Ramos (cell line): ENCODE results near the gene NRIP3.

Source experiments
- in situ Hi-C: fragments of 300-500 bp; cut with MboI; formaldehyde crosslinking; loops from one replicate; pipeline ENCODE4 v1.14.3; 2022; ENCODE audit warnings: low sequenced_read_pairs; ENCODE audit not compliant: unreplicated experiment

NRIP3 gene

DNA sequence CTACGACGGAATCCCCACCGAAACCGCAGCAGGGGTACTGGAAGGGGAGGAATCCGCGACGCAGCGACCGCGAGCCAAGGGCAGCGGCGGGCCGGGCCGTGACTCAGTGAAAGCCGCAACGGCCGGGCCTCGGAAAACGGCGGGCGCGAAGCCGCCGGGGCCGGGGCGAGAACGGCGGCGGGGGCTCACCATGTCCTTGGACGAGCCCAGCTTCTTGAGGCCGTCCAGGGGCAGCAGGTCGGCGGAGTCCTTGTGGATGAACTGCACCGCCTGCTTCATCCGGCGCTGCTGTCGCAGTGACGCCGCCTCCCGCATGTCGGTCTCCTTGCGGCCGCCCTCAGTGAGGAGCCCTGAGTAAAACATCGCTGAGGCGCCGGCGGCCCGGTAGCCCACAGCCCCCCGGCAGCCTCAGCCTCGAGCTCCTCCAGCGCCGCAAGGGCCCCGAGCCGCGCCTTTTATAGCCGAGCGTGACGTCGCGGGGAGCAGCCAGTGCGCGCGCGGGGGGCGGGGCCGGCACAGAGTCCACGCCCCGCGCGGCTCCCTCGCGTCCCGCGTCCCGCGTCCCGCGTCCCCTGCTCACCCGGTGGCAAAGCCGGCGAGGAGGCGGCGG is at the start of gene NRIP3:
TSS of gene NRIP3 (minus strand) at position 429 of the 610 bp plus-strand sequence. CDS start at position 363, 66 bp downstream.
- in situ Hi-C loops = no loop called here

DNA sequence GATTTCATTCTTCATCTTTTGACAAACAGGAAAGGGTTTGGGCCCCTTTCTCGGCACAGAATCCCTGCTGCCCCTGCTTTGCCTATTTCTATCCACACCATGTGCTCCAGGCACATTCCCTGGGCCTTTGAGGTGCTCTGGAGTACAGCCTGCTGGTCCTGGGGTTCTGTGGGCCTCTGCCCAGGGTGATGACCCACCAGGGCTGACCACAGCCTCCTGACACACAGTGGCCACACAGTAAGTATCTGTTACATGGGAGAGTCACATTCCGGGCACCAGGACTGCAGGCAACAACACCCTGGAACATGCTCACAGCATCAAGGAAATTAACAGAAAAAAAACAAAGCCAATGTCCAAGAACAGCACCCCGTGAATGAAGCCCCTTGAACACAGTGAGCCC is 48.5 kb upstream of the NRIP3 start:
- in situ Hi-C loops = no loop called here

GRCh38 chr11:9049959-9050358 is 46.2 kb upstream of the NRIP3 start:
- in situ Hi-C loops = no loop called here

DNA sequence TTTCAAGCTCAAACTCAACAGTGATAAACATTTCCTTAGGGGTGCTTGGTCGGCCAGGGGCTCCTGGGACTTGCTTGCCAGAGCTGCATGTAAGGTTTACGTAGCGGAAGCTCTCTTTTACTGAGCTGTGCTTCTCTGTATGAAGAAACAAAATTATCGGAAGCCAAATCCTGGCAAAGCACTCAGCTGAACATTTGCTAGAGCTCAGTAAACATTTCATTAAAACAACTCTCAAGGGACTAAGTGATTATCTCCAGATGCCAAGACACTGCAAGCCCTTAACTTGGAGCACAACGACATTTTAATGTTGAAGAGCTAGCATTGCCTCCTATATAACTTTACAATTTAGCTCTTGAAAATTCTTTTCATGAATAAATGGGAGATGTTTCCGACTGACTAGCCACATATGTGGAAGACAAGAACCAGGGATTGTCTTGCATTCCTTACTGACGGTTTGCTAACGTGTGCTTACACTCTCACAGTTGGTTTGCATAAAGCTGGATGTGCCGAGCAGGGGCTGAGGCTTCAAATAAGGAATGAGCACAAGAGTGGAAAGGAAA is 44.2 kb upstream of the NRIP3 start:
- in situ Hi-C loops = no loop called here

GRCh38 chr11:9046481-9046880 is 42.7 kb upstream of the NRIP3 start:
- in situ Hi-C loops = no loop called here

GRCh38 chr11:9042488-9042887 is 38.7 kb upstream of the NRIP3 start:
- in situ Hi-C loops = no loop called here

GRCh38 chr11:9041747-9042146 is 37.9 kb upstream of the NRIP3 start:
- in situ Hi-C loops = no loop called here

- in situ Hi-C loops = no loop called here
Observed at GRCh38 chr11:9040410-9040809, 36.6 kb upstream of the NRIP3 start.

GRCh38 chr11:9039863-9040262 is 36.1 kb upstream of the NRIP3 start:
- in situ Hi-C loops = no loop called here

GRCh38 chr11:9039198-9039597 is 35.4 kb upstream of the NRIP3 start:
- in situ Hi-C loops = no loop called here

- in situ Hi-C loops = no loop called here
Observed at GRCh38 chr11:9038541-9038940, 34.7 kb upstream of the NRIP3 start.

DNA sequence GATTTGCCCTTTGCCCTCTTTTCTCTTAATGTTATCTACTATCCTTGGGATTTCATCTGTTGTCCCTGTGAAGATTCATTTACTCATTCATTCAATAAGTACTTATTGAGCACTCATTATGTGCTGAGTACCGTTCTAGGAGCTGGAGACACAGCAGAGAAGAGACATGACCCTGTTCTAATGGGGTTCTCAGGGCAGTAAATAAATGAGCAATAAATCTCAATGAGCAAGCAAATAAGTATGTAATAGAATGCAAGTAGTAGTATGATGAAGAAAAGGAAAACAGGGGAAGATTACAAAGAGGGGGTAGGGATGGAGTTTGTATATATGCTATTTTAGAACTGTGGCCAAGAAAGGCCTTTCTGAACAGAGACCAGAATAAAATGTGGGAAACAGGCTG is 34.2 kb upstream of the NRIP3 start:
- in situ Hi-C loops = no loop called here

DNA sequence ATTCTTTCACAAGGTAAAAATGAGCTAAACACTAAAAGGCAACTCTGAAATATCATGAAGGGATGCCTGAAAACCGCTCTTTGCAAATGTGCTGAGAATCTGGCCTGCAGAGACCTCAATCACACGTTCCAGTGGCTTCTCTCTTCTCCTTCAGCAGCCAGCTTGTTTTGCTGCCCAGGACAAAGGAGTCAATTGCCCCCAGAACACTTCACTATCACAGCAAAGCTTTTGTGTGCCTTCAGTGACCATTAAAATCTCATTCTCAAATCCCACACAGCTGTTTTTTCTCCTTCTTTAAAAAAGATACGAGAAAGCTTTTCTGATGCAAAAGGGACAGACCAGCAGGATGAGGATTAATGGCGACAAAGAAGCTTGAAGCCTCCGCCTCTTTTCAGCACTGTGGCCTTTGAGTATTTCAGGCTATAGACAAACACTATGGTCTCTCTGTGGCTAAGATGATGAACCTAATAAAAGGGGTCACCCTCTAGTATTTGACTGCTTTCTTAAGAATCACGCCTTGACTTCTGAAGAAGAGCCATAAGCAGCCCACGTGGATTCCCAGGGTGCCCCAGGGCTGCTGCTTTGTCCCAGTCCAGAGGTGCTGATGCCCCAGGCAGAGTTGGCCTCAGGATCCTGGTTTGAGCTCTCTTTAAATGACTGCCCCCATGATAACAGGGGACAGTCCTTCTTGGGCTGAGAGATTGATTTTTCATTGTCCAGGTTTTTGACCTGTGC is 33.4 kb upstream of the NRIP3 start:
- in situ Hi-C loops = no loop called here

GRCh38 chr11:9030601-9031000 is 26.8 kb upstream of the NRIP3 start:
- in situ Hi-C loops = no loop called here

DNA sequence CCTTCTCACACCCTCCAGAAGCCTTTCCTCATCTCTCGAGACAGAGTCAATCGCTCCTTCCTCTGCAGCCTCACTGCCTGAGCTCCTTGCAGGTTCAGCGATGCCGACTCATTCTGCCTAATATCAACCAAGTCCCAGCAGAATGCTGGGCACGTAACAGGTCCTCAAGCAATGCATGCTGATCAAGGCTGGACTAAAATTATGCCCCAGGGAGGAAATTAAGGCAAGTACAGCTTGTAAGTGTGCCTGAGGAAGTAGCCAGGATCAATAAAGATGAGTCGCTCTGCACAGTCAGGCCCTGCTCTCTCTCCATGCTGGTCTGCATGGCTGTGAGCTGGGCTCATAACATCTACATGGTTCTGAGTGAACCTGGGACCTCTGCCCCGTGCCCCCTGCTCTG is 25.6 kb upstream of the NRIP3 start:
- in situ Hi-C loops = no loop called here

DNA sequence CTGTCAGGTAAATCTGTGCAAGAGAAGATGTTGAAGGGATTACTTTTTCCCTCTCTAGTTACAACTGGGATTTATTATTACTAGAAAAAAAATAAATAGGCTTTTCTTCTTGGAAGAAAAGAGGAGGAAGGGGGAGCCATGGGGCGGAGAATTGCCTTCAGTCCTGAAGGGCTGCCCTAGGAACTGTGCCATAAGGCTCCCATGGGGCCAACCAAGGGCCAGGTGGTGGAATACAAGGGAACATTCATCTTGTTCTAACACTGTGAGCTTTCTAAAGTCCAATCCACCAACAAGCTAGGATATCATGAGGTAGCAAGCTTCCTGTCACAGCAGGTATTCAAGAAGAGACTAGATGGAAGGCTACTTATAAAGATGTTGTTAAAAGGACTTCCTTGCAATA is 24.8 kb upstream of the NRIP3 start:
- in situ Hi-C loops = no loop called here

GRCh38 chr11:9025101-9025850 is 21.5 kb upstream of the NRIP3 start:
- in situ Hi-C loops = no loop called here

GRCh38 chr11:9022961-9023680 is 19.3 kb upstream of the NRIP3 start:
- in situ Hi-C loops = no loop called here

DNA sequence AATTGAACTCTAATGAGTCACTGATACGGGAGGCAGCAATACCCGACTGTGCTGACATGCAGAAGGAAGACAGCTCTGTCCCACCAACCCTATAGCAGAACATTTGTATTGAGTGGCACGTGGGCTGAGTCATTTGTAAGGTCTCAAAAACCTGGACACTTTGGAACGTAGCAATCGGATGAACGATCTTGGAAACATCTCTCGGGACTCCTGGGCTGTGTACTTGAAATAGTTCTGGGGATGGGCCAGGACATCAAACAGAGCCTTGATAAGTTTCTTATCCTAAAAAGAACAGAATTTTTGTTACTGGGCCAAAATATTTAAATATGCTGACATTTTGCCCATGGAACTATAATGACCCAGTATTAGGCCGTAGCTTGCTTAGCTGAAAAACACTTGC is 17.1 kb upstream of the NRIP3 start:
- in situ Hi-C loops = no loop called here

- in situ Hi-C loops = no loop called here
Observed at GRCh38 chr11:9019861-9020260, 16.1 kb upstream of the NRIP3 start.
